Stomach smooth muscle (tissue), 2 donors: ENCODE data around the gene BBS12.

Experiments
- H3K27ac ChIP-seq: one replicate; pipeline ENCODE4 v1.7.0; 2013; ENCODE audit warnings: mild to moderate bottlenecking, low read length, inconsistent platforms
- H3K27me3 ChIP-seq, 2 donors: one replicate each; pipeline ENCODE4 v1.7.0; 2013; ENCODE audit warnings: low read length in 2 of 2; ENCODE audit not compliant: insufficient read depth in 2 of 2, control insufficient read depth in 1 of 2
- H3K36me3 ChIP-seq, 2 donors: one replicate each; pipeline ENCODE4 v1.7.0; 2013; ENCODE audit warnings: low read length in 2 of 2; ENCODE audit not compliant: control insufficient read depth in 2 of 2, insufficient read depth in 2 of 2
- H3K4me1 ChIP-seq: one replicate; pipeline ENCODE4 v1.7.0; 2013; ENCODE audit warnings: low read length; ENCODE audit not compliant: control insufficient read depth, insufficient read depth
- H3K4me3 ChIP-seq, 2 donors: one replicate each; pipeline ENCODE4 v1.7.0; 2013; ENCODE audit warnings: low read length in 2 of 2
- H3K9ac ChIP-seq, 2 donors: one replicate each; pipeline ENCODE4 v1.7.0; 2013; ENCODE audit warnings: low read length in 2 of 2, mild to moderate bottlenecking in 1 of 2
- H3K9me3 ChIP-seq, 2 donors: one replicate each; pipeline ENCODE4 v1.7.0; 2013; ENCODE audit warnings: low read length in 2 of 2; ENCODE audit not compliant: control insufficient read depth in 2 of 2
- donor health status: healthy.
- donor health status: Pancreatic carcinoma.

BBS12 gene

GRCh38 chr4:122715221-122715620 is 17.3 kb upstream of the BBS12 start:
- Histone ChIP-seq H3K4me1 (no peaks in the 10 kb centered on the region), H3K9me3 (no peaks in the 10 kb centered on the region), H3K9ac (no peak overlapping the region), H3K27ac (no peak overlapping the region), H3K36me3 (no peaks in the 10 kb centered on the region), H3K27me3 (no peaks in the 10 kb centered on the region), H3K4me3 (no peak overlapping the region)

- Histone ChIP-seq H3K36me3 (no peaks in the 10 kb centered on the region), H3K4me1 (no peaks in the 10 kb centered on the region), H3K9ac (no peak overlapping the region), H3K27me3 (no peaks in the 10 kb centered on the region), H3K9me3 (no peaks in the 10 kb centered on the region), H3K4me3 (no peak overlapping the region), H3K27ac (no peak overlapping the region)
Measured at GRCh38 chr4:122716825-122717448, 15.6 kb upstream of the BBS12 start.

- no peak overlapping the region for H3K27ac ChIP-seq
- H3K4me1 ChIP-seq: no peaks in the 10 kb centered on the region
- H3K9ac ChIP-seq: no peak overlapping the region
Measured at GRCh38 chr4:122718281-122718680, 14.2 kb upstream of the BBS12 start.

GRCh38 chr4:122722256-122722655 is 10.2 kb upstream of the BBS12 start:
- H3K9me3 ChIP-seq: no peaks in the 10 kb centered on the region
- no peaks in the 10 kb centered on the region for H3K4me1 ChIP-seq
- no peak overlapping the region for H3K27ac ChIP-seq
- H3K36me3 ChIP-seq: no peaks in the 10 kb centered on the region
- H3K9ac ChIP-seq: no peak overlapping the region
- H3K4me3 ChIP-seq: no peak overlapping the region
- H3K27me3 ChIP-seq: no peaks in the 10 kb centered on the region

More at GRCh38 chr4:122718281-122718680, 14.2 kb upstream of the BBS12 start:
- H3K9me3 ChIP-seq: no peaks in the 10 kb centered on the region
- no peaks in the 10 kb centered on the region for H3K36me3 ChIP-seq
- H3K27me3 ChIP-seq: no peaks in the 10 kb centered on the region
- H3K4me3 ChIP-seq: no peak overlapping the region

- Histone ChIP-seq H3K27me3 (no peaks in the 10 kb centered on the region), H3K36me3 (peaks cover 0 to 3% of the 10 kb centered on the region in 2 donors), H3K27ac (no peak overlapping the region), H3K4me1 (no peaks in the 10 kb centered on the region), H3K4me3 (no peak overlapping the region), H3K9ac (no peak overlapping the region), H3K9me3 (no peaks in the 10 kb centered on the region)
Measured at GRCh38 chr4:122728856-122729255, 3.6 kb upstream of the BBS12 start.

GRCh38 chr4:122731676-122732075 is 828 bp upstream of the BBS12 start:
- H3K36me3 ChIP-seq: peaks cover 0 to 3% of the 10 kb centered on the region in 2 donors
- H3K4me1 ChIP-seq: no peaks in the 10 kb centered on the region
- H3K9me3 ChIP-seq: no peaks in the 10 kb centered on the region
- H3K27ac ChIP-seq: peak overlapping the region; percentile 85
- H3K9ac ChIP-seq: peak overlapping the region; percentile 42 to 47
- H3K4me3 ChIP-seq: peak overlapping the region; percentile 29 to 88
- H3K27me3 ChIP-seq: no peaks in the 10 kb centered on the region

- Histone ChIP-seq H3K4me1 (no peaks in the 10 kb centered on the region), H3K9me3 (no peaks in the 10 kb centered on the region), H3K36me3 (peaks cover 0 to 3% of the 10 kb centered on the region in 2 donors), H3K9ac (peak overlapping the region in 1 of 2 donors; percentile 68), H3K27me3 (no peaks in the 10 kb centered on the region), H3K27ac (no peak overlapping the region), H3K4me3 (peak overlapping the region; percentile 88 to 93)
Measured at GRCh38 chr4:122733787-122734120, 1.2 kb downstream of the BBS12 start.

GRCh38 chr4:122739174-122739573 is 6.7 kb downstream of the BBS12 start:
- Histone ChIP-seq H3K36me3 (peaks cover 8 to 14% of the 10 kb centered on the region in 2 donors), H3K27me3 (no peaks in the 10 kb centered on the region), H3K9me3 (no peaks in the 10 kb centered on the region), H3K27ac (no peak overlapping the region), H3K4me1 (no peaks in the 10 kb centered on the region), H3K9ac (no peak overlapping the region), H3K4me3 (no peak overlapping the region)

GRCh38 chr4:122742933-122743829 is 10.7 kb downstream of the BBS12 start:
- Histone ChIP-seq H3K27ac (no peak overlapping the region), H3K9ac (no peak overlapping the region), H3K27me3 (no peaks in the 10 kb centered on the region), H3K36me3 (peaks cover 8 to 14% of the 10 kb centered on the region in 2 donors), H3K4me1 (no peaks in the 10 kb centered on the region), H3K9me3 (no peaks in the 10 kb centered on the region), H3K4me3 (no peak overlapping the region)

- no peak overlapping the region for H3K4me3 ChIP-seq
- no peak overlapping the region for H3K9ac ChIP-seq
- no peaks in the 10 kb centered on the region for H3K4me1 ChIP-seq
- H3K27me3 ChIP-seq: no peaks in the 10 kb centered on the region
- H3K27ac ChIP-seq: no peak overlapping the region
- H3K36me3 ChIP-seq: peaks cover 8 to 14% of the 10 kb centered on the region in 2 donors
- H3K9me3 ChIP-seq: no peaks in the 10 kb centered on the region
Measured at GRCh38 chr4:122744229-122744628, 11.7 kb downstream of the BBS12 start.

- H3K4me1 ChIP-seq: no peaks in the 10 kb centered on the region
- H3K27me3 ChIP-seq: peaks cover 0 to 5% of the 10 kb centered on the region in 2 donors
- no peaks in the 10 kb centered on the region for H3K9me3 ChIP-seq
- no peak overlapping the region for H3K27ac ChIP-seq
- H3K36me3 ChIP-seq: peaks cover 8 to 14% of the 10 kb centered on the region in 2 donors
- H3K4me3 ChIP-seq: no peak overlapping the region
- no peak overlapping the region for H3K9ac ChIP-seq
Measured at GRCh38 chr4:122746485-122746965, 14.0 kb downstream of the BBS12 start.
